Ishikawa (cell line): ENCODE measurements around the gene RAB41.

Experiments used
- CEBPB ChIP-seq: IDR thresholded peaks from 2 replicates; pipeline ENCODE4 v1.6.1; 2012
- CREB1 ChIP-seq: IDR thresholded peaks from 2 replicates; pipeline ENCODE4 v1.6.1; 2012; ENCODE audit warnings: low read depth
- EGR1 ChIP-seq: IDR thresholded peaks from 2 replicates; pipeline ENCODE4 v1.6.1; 2012
- EP300 ChIP-seq: IDR thresholded peaks from 2 replicates; pipeline ENCODE4 v1.6.1; 2012; ENCODE audit warnings: borderline replicate concordance
- FOXM1 ChIP-seq: IDR thresholded peaks from 2 replicates; pipeline ENCODE4 v1.6.1; 2012; ENCODE audit warnings: low read depth, borderline replicate concordance
- NFIC ChIP-seq: IDR thresholded peaks from 2 replicates; pipeline ENCODE4 v1.6.1; 2012
- RAD21 ChIP-seq: IDR thresholded peaks from 2 replicates; pipeline ENCODE4 v1.6.1; 2012; ENCODE audit warnings: low read depth
- TAF1 ChIP-seq: IDR thresholded peaks from 2 replicates; pipeline ENCODE4 v1.6.1; 2012; ENCODE audit warnings: low read depth, mild to moderate bottlenecking
- TCF12 ChIP-seq: IDR thresholded peaks from 2 replicates; pipeline ENCODE4 v1.6.1; 2012; ENCODE audit warnings: low read depth
- TEAD4 ChIP-seq: IDR thresholded peaks from 2 replicates; pipeline ENCODE4 v1.6.1; 2012
- YY1 ChIP-seq: IDR thresholded peaks from 2 replicates; pipeline ENCODE4 v1.6.1; 2012; ENCODE audit warnings: low read depth
- ZBTB7A ChIP-seq: IDR thresholded peaks from 2 replicates; pipeline ENCODE4 v1.6.1; 2012; ENCODE audit warnings: low read depth
- TF ChIP-seq, protein P1 (sequence below): IDR thresholded peaks from 2 replicates; pipeline ENCODE4 v1.6.1; 2012
- TF ChIP-seq, protein P2 (sequence below): IDR thresholded peaks from 2 replicates; pipeline ENCODE4 v1.6.1; 2012
- TF ChIP-seq, protein P3 (sequence below): IDR thresholded peaks from 2 replicates; pipeline ENCODE4 v1.6.1; 2012; ENCODE audit warnings: low read depth, mild to moderate bottlenecking

RAB41 gene

DNA sequence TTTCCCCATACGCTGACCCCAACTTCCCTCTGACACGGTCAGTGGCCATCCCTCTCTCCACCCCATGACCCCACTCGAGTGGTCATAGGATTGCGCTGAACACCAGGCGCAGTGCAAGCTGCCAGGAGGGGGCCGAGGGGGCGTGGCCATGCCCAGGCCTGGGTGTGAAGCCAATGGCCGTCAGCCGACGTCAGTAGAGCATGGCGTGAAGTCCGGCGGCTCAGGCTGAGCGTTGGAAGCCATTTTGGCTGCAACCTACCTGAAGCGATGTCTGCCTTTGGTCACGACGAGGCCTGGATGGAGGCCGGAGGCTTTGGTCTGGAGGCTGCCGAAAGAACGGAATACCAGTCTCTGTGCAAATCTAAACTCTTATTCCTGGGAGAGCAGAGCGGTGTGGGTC lies at the start of gene RAB41:
TSS of gene RAB41 (plus strand) at position 222 of the 400 bp plus-strand sequence. CDS start at position 268, 46 bp downstream.
- TF ChIP-seq, protein P1, sequence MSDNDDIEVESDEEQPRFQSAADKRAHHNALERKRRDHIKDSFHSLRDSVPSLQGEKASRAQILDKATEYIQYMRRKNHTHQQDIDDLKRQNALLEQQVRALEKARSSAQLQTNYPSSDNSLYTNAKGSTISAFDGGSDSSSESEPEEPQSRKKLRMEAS = no peak
- TF ChIP-seq, protein P2, sequence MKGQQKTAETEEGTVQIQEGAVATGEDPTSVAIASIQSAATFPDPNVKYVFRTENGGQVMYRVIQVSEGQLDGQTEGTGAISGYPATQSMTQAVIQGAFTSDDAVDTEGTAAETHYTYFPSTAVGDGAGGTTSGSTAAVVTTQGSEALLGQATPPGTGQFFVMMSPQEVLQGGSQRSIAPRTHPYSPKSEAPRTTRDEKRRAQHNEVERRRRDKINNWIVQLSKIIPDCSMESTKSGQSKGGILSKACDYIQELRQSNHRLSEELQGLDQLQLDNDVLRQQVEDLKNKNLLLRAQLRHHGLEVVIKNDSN = no peak

DNA sequence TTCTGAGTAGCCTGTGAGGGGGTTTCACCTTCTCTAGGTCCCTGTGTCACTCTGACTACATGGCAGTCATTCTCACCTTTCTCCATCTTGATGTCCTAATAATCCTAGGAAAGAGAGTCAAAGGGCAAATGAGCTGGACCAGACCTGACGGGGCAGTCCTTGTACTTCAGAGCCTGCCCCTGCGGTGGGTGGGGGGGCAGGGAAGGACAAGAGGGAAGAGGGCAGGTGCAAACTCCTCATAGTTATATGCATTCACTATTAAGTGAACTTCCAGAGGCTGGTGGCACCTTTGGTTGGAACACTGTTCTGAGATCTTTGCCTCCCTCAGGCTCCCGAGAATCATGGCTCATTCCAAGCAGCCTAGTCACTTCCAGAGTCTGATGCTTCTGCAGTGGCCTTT lies 47.6 kb upstream of the RAB41 start, which contains the start of gene AWAT1:
TSS of gene AWAT1 (plus strand) at position 301 of the 400 bp plus-strand sequence. CDS start at position 342, 41 bp downstream.
- TF ChIP-seq TAF1 (no peak), RAD21 (no peak), CREB1 (no peak), EGR1 (no peak), FOXM1 (no peak), TCF12 (no peak), TEAD4 (no peak), CEBPB (no peak), ZBTB7A (no peak), YY1 (no peak)
- TF ChIP-seq, protein P3, sequence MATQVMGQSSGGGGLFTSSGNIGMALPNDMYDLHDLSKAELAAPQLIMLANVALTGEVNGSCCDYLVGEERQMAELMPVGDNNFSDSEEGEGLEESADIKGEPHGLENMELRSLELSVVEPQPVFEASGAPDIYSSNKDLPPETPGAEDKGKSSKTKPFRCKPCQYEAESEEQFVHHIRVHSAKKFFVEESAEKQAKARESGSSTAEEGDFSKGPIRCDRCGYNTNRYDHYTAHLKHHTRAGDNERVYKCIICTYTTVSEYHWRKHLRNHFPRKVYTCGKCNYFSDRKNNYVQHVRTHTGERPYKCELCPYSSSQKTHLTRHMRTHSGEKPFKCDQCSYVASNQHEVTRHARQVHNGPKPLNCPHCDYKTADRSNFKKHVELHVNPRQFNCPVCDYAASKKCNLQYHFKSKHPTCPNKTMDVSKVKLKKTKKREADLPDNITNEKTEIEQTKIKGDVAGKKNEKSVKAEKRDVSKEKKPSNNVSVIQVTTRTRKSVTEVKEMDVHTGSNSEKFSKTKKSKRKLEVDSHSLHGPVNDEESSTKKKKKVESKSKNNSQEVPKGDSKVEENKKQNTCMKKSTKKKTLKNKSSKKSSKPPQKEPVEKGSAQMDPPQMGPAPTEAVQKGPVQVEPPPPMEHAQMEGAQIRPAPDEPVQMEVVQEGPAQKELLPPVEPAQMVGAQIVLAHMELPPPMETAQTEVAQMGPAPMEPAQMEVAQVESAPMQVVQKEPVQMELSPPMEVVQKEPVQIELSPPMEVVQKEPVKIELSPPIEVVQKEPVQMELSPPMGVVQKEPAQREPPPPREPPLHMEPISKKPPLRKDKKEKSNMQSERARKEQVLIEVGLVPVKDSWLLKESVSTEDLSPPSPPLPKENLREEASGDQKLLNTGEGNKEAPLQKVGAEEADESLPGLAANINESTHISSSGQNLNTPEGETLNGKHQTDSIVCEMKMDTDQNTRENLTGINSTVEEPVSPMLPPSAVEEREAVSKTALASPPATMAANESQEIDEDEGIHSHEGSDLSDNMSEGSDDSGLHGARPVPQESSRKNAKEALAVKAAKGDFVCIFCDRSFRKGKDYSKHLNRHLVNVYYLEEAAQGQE = no peak
- TF ChIP-seq, protein P1 = no peak

DNA sequence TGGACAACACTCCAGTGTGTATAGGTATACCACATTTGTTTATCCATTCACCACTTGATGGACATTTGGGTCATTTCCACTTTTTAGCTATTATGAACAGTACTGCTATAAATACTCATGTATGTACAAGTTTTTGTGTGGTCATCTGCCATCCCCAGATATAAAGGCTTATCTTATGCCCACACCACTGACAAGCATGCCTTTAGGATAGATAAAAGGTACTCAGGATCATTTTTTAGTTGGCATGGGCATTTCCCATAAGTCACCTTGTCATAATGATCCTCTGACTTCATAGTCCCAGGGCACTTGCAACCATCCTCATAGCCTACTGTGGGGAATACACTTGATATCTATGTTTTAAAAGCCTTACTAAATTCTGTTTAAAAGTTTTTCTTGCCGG lies 41.2 kb upstream of the RAB41 start:
- no peak for TF ChIP-seq RAD21
- TF ChIP-seq, protein P1 = no peak
- TF ChIP-seq, protein P2 = no peak
- TF ChIP-seq ZBTB7A = no peak
- TF ChIP-seq EP300 = no peak
- TF ChIP-seq CREB1 = no peak
- TF ChIP-seq YY1 = no peak

DNA sequence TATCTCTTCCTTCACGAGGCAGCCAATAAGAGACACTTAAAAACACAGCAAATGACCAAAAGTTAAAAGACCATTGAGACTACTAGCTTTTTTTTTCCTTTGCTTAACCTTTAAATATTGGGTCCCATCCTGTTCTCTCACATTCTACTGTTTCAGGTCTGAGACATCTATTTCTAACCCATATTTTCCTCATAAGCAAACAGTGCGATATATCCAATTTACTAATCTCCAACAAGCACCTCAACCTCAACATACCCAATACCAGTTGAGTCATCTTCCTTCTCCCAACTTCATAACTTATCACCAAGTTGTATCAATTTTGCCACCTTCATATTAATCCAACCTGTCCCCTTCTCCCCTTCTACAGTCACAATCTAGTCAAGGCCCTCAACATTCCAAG lies 40.5 kb upstream of the RAB41 start:
- TF ChIP-seq TCF12 = no peak
- TF ChIP-seq, protein P1 = no peak
- TF ChIP-seq RAD21 = no peak
- TF ChIP-seq, protein P2 = no peak
- TF ChIP-seq YY1 = no peak
- TF ChIP-seq FOXM1 = no peak
- TF ChIP-seq NFIC = no peak
- no peak for TF ChIP-seq EGR1
- TF ChIP-seq TEAD4 = no peak
- no peak for TF ChIP-seq TAF1
- TF ChIP-seq CREB1 = no peak

DNA sequence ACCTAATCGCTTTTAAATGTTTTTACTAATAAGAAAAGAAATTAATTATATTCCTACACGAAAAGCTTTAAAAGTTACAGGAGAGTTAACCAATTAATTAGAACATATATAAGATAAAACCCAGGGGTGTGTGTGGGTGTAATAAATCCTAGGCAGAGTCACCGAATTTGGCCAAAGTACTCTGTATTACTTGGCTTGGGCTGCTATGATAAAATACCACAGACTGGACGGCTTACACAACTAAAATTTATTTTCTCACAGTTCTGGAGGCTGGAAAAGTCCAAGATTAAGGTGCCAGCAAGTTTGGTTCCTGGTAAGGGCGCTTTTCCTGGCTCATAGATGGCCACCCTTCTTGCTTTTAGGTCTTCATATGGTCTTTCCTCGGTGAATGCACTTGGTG lies 37.1 kb upstream of the RAB41 start:
- TF ChIP-seq, protein P1 = no peak
- TF ChIP-seq, protein P3 = no peak
- no peak for TF ChIP-seq TAF1
- no peak for TF ChIP-seq TEAD4
- no peak for TF ChIP-seq EGR1
- TF ChIP-seq RAD21 = no peak
- TF ChIP-seq TCF12 = no peak
- no peak for TF ChIP-seq CEBPB
- TF ChIP-seq FOXM1 = no peak
- no peak for TF ChIP-seq NFIC

DNA sequence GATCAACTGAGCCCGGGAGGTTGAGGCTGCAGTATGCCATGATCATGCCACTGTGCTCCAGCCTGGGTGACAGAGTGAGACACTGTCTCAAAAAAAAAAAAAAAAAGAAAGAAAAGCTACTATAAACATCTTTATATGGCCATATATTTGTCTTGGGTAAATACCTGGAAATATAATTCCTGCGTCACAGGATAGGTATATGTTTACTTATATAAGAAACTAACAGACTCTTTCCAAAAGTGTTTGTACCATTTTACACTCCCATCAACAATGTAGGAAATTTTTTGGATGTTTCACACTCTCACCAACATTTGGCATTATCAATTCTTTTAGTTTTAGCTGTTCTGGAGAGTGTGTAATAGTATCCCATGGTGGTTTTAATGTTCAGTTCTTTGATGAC lies 34.7 kb upstream of the RAB41 start:
- TF ChIP-seq EGR1 (no peak), RAD21 (no peak), NFIC (no peak), YY1 (no peak), FOXM1 (no peak), EP300 (no peak), ZBTB7A (no peak), CEBPB (no peak), TEAD4 (no peak), TCF12 (no peak), TAF1 (no peak), CREB1 (no peak)
- TF ChIP-seq, protein P3 = no peak
- TF ChIP-seq, protein P1 = no peak
- TF ChIP-seq, protein P2 = no peak
